GM18498 (cell line): ENCODE results near the gene PCMTD2.

Experiments
- ATAC-seq: cut with Tn5 transposase; IDR thresholded peaks from one replicate; pipeline ENCODE4 v1.9.1; 2021; ENCODE audit warnings: mild to moderate bottlenecking, moderate library complexity; ENCODE audit not compliant: unreplicated experiment

The PCMTD2 gene

GRCh38 chr20:64238115-64238825 is 17.3 kb upstream of the PCMTD2 start:
- ATAC-seq: no peak

- ATAC-seq: no peak
These were observed 16.6 kb upstream of the PCMTD2 start for GRCh38 chr20:64238851-64239387.

- no peak for ATAC-seq
These were observed 15.9 kb upstream of the PCMTD2 start for GRCh38 chr20:64239449-64240242.

- no peak for ATAC-seq
These were observed 15.1 kb upstream of the PCMTD2 start for GRCh38 chr20:64240243-64241015.

GRCh38 chr20:64241061-64241460 is 14.5 kb upstream of the PCMTD2 start:
- no peak for ATAC-seq

- no peak for ATAC-seq
These were observed 13.3 kb upstream of the PCMTD2 start for GRCh38 chr20:64242003-64242796.

GRCh38 chr20:64242797-64243475 is 12.6 kb upstream of the PCMTD2 start:
- no peak for ATAC-seq

GRCh38 chr20:64244281-64244805 is 11.2 kb upstream of the PCMTD2 start:
- ATAC-seq: no peak

GRCh38 chr20:64244870-64245603 is 10.5 kb upstream of the PCMTD2 start:
- ATAC-seq: no peak

GRCh38 chr20:64245746-64246595 is 9.6 kb upstream of the PCMTD2 start:
- no peak for ATAC-seq

GRCh38 chr20:64246616-64247306 is 8.8 kb upstream of the PCMTD2 start:
- ATAC-seq: no peak

GRCh38 chr20:64247307-64247618 is 8.3 kb upstream of the PCMTD2 start:
- no peak for ATAC-seq

GRCh38 chr20:64247970-64248841 is 7.3 kb upstream of the PCMTD2 start:
- no peak for ATAC-seq

GRCh38 chr20:64250027-64250426 is 5.5 kb upstream of the PCMTD2 start:
- no peak for ATAC-seq

GRCh38 chr20:64253000-64253383 is 2.6 kb upstream of the PCMTD2 start:
- no peak for ATAC-seq

- ATAC-seq: no peak
These were observed 2.1 kb upstream of the PCMTD2 start for GRCh38 chr20:64253443-64253842.

GRCh38 chr20:64254156-64254555 is 1.4 kb upstream of the PCMTD2 start:
- no peak for ATAC-seq
